CD4-positive, CD25-positive, alpha-beta regulatory T cell (primary cell): Measurements from ENCODE around the gene BCAP31. TPM values are rescaled to one million over a fixed set of nuclear protein-coding genes. Genes with fewer than 3 reads are reported as not detected.
"Not testable (repeated sequence)": the region's sequence is repeated elsewhere in the genome, so short reads cannot be mapped to it uniquely, and the experiment has no call there.

ENCODE experiments used
- ATAC-seq, 2 donors: fragments of 150-1000 bp; cut with Tn5 transposase; one replicate each; pipeline ENCODE4 v1.10.0; 2021; ENCODE audit warnings: low read depth in 2 of 2, moderate number of reproducible peaks in 2 of 2, moderate library complexity in 1 of 2
- DNase-seq, 3 donors: peaks; one replicate each; pipeline versions ENCODE4 v3.0.0 to v3.0.0-alpha.2; 2012 to 2022; ENCODE audit warnings: mixed read lengths in 1 of 3
- H3K27ac ChIP-seq: one replicate; pipeline ENCODE4 v1.7.0; 2013; ENCODE audit warnings: mild to moderate bottlenecking, low read length; ENCODE audit not compliant: insufficient read depth, poor library complexity, severe bottlenecking
- H3K27me3 ChIP-seq: one replicate; pipeline ENCODE4 v1.7.0; 2013; ENCODE audit warnings: low read length; ENCODE audit not compliant: control insufficient read depth, insufficient read depth
- H3K36me3 ChIP-seq: one replicate; pipeline ENCODE4 v1.7.0; 2013; ENCODE audit warnings: mild to moderate bottlenecking, low read length, moderate library complexity; ENCODE audit not compliant: control insufficient read depth, insufficient read depth
- H3K4me1 ChIP-seq: 2 replicates; pipeline ENCODE4 v1.7.0; 2013; ENCODE audit warnings: mild to moderate bottlenecking, low read length; ENCODE audit not compliant: insufficient read depth, control insufficient read depth, poor library complexity, severe bottlenecking
- H3K4me3 ChIP-seq: one replicate; pipeline ENCODE4 v1.7.0; 2013; ENCODE audit warnings: low read depth, mild to moderate bottlenecking, low read length, moderate library complexity
- H3K9me3 ChIP-seq, 2 experiments: 1 replicate in 1 of 2; 2 replicates in 1 of 2; pipeline ENCODE4 v1.7.0; 2013; ENCODE audit warnings: low read length in 2 of 2, mild to moderate bottlenecking in 1 of 2, moderate library complexity in 1 of 2; ENCODE audit not compliant: control insufficient read depth in 2 of 2
- H3K27ac Mint-ChIP-seq, 3 donors: one replicate each; pipeline ENCODE4 v1.8.0; 2020 to 2022; ENCODE audit warnings: mild to moderate bottlenecking in 3 of 3, mixed read lengths in 3 of 3, moderate library complexity in 2 of 3
- H3K27me3 Mint-ChIP-seq: one replicate; pipeline ENCODE4 v1.8.0; 2022; ENCODE audit warnings: mild to moderate bottlenecking, mixed read lengths
- H3K36me3 Mint-ChIP-seq: one replicate; pipeline ENCODE4 v1.8.0; 2020; ENCODE audit warnings: mixed read lengths
- H3K4me1 Mint-ChIP-seq, 4 donors: one replicate each; pipeline ENCODE4 v1.8.0; 2020 to 2022; ENCODE audit warnings: mixed read lengths in 4 of 4, mild to moderate bottlenecking in 1 of 4
- H3K4me3 Mint-ChIP-seq, 4 donors: one replicate each; pipeline ENCODE4 v1.8.0; 2020 to 2022; ENCODE audit warnings: mild to moderate bottlenecking in 4 of 4, mixed read lengths in 4 of 4, moderate library complexity in 3 of 4
- H3K9me3 Mint-ChIP-seq, 7 donors: one replicate each; pipeline ENCODE4 v1.8.0; 2020 to 2022; ENCODE audit warnings: mixed read lengths in 7 of 7, mild to moderate bottlenecking in 3 of 7, moderate library complexity in 2 of 7
- polyA plus RNA-seq, 4 donors: library from polyadenylated mRNA; unstranded; fragments of 300-500 nt; fragmentation: Illumina TruSeq; gene quantifications; one replicate each; pipeline ENCODE4 v1.2.3, GENCODE V29; 2021
- total RNA-seq: library from RNA; stranded (reverse); gene quantifications from one replicate; pipeline ENCODE4 v1.2.3, GENCODE V29; 2022

Gene BCAP31
- total and polyA plus RNA-seq, 5 donors from 2014 or later, result 99.9 to 318 (median 269) TPM

DNA sequence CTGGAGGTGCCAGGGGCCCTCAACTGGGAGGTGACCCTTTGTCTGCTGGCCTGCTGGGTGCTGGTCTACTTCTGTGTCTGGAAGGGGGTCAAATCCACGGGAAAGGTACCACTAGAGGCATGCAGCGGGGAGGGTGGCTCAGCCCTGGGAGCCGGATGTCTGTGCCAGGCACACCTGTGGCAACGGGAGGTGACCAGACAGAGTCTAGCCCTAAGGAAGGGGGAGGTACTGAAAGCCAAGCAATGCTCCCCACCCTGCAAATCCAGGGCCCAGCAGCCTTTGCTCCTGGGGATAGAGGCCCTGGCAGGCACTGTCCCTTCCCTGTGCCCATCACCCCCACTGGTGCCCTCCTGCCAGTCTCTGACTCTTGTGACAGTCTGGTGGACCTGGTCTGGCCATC lies 32.2 kb downstream of the BCAP31 start:
- Mint-ChIP-seq H3K4me3 (no peak overlapping the region), H3K9me3 (no peaks in the 10 kb centered on the region), H3K27me3 (peaks cover 8% of the 10 kb centered on the region), H3K4me1 (peaks cover 0 to 2% (median 0%) of the 10 kb centered on the region in 4 donors), H3K27ac (no peak overlapping the region), H3K36me3 (no peaks in the 10 kb centered on the region)
- H3K36me3 ChIP-seq, result no peaks in the 10 kb centered on the region
- peaks cover 4% of the 10 kb centered on the region for H3K4me1 ChIP-seq
- no peak overlapping the region for H3K27ac ChIP-seq
- H3K4me3 ChIP-seq, result no peak overlapping the region
- DNase-seq, result no peak
- ATAC-seq, result no peak
- H3K27me3 ChIP-seq, result no peaks in the 10 kb centered on the region
- H3K9me3 ChIP-seq, result no peaks in the 10 kb centered on the region

GRCh38 chrX:153691032-153691827 lies 33.0 kb downstream of the BCAP31 start:
- not testable (repeated sequence) for H3K4me3 ChIP-seq, H3K4me1 ChIP-seq, H3K27ac Mint-ChIP-seq, H3K27ac ChIP-seq, DNase-seq, H3K36me3 ChIP-seq, ATAC-seq, H3K27me3 ChIP-seq, H3K36me3 Mint-ChIP-seq, H3K4me1 Mint-ChIP-seq, H3K9me3 Mint-ChIP-seq, H3K9me3 ChIP-seq
- H3K4me3 Mint-ChIP-seq, result peak overlapping the region in 1 of 4 donors; percentile 65
- H3K27me3 Mint-ChIP-seq, result peaks cover 13% of the 10 kb centered on the region

GRCh38 chrX:153690466-153690865 lies 33.7 kb downstream of the BCAP31 start:
- Histone ChIP-seq H3K9me3 (no peaks in the 10 kb centered on the region), H3K4me3 (no peak overlapping the region), H3K4me1 (peaks cover 4% of the 10 kb centered on the region), H3K27me3 (no peaks in the 10 kb centered on the region), H3K36me3 (no peaks in the 10 kb centered on the region), H3K27ac (no peak overlapping the region)
- Mint-ChIP-seq H3K9me3 (peaks cover 0 to 2% (median 0%) of the 10 kb centered on the region in 7 donors), H3K4me1 (peaks cover 0 to 2% (median 0%) of the 10 kb centered on the region in 4 donors), H3K27me3 (peaks cover 13% of the 10 kb centered on the region), H3K36me3 (no peaks in the 10 kb centered on the region), H3K27ac (no peak overlapping the region), H3K4me3 (no peak overlapping the region)
- no peak for DNase-seq
- no peak for ATAC-seq

GRCh38 chrX:153689654-153690465 lies 34.3 kb downstream of the BCAP31 start:
- Mint-ChIP-seq H3K27ac (no peak overlapping the region), H3K4me3 (peak overlapping the region in 1 of 4 donors; percentile 27), H3K9me3 (peaks cover 0 to 2% (median 0%) of the 10 kb centered on the region in 7 donors), H3K27me3 (peaks cover 13% of the 10 kb centered on the region), H3K36me3 (no peaks in the 10 kb centered on the region), H3K4me1 (peaks cover 0 to 2% (median 0%) of the 10 kb centered on the region in 4 donors)
- peaks cover 4% of the 10 kb centered on the region for H3K4me1 ChIP-seq
- H3K27me3 ChIP-seq, result no peaks in the 10 kb centered on the region
- ATAC-seq (no peak), DNase-seq (no peak)
- H3K36me3 ChIP-seq, result no peaks in the 10 kb centered on the region
- H3K9me3 ChIP-seq, result no peaks in the 10 kb centered on the region
- no peak overlapping the region for H3K27ac ChIP-seq
- H3K4me3 ChIP-seq, result no peak overlapping the region

- ATAC-seq, result no peak
- H3K27ac Mint-ChIP-seq, result no peak overlapping the region
- Histone ChIP-seq H3K36me3 (no peaks in the 10 kb centered on the region), H3K27ac (no peak overlapping the region), H3K4me3 (no peak overlapping the region), H3K9me3 (no peaks in the 10 kb centered on the region), H3K27me3 (no peaks in the 10 kb centered on the region), H3K4me1 (peaks cover 4% of the 10 kb centered on the region)
- H3K36me3 Mint-ChIP-seq, result no peaks in the 10 kb centered on the region
- peaks cover 0 to 2% (median 0%) of the 10 kb centered on the region in 4 donors for H3K4me1 Mint-ChIP-seq
- H3K4me3 Mint-ChIP-seq, result no peak overlapping the region
- DNase-seq, result no peak
- H3K27me3 Mint-ChIP-seq, result peaks cover 13% of the 10 kb centered on the region
- H3K9me3 Mint-ChIP-seq, result peaks cover 0 to 2% (median 0%) of the 10 kb centered on the region in 7 donors
These were observed 35.1 kb downstream of the BCAP31 start for GRCh38 chrX:153688911-153689590.

DNA sequence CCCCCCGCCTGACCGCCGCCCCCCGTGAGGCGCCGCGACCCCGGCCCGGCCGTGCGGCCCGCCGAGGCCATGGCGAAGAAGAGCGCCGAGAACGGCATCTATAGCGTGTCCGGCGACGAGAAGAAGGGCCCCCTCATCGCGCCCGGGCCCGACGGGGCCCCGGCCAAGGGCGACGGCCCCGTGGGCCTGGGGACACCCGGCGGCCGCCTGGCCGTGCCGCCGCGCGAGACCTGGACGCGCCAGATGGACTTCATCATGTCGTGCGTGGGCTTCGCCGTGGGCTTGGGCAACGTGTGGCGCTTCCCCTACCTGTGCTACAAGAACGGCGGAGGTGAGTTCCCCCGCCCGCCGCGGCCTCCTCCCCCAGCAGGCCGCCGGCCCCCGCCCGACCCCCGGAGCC lies 35.7 kb downstream of the BCAP31 start:
- Mint-ChIP-seq H3K27me3 (peaks cover 13% of the 10 kb centered on the region), H3K36me3 (no peaks in the 10 kb centered on the region), H3K4me3 (no peak overlapping the region), H3K4me1 (peaks cover 0 to 2% (median 0%) of the 10 kb centered on the region in 4 donors), H3K27ac (no peak overlapping the region), H3K9me3 (peaks cover 0 to 3% (median 0%) of the 10 kb centered on the region in 7 donors)
- no peak overlapping the region for H3K4me3 ChIP-seq
- H3K4me1 ChIP-seq, result peaks cover 4% of the 10 kb centered on the region
- H3K27me3 ChIP-seq, result no peaks in the 10 kb centered on the region
- ATAC-seq (no peak), DNase-seq (no peak)
- no peak overlapping the region for H3K27ac ChIP-seq
- H3K9me3 ChIP-seq, result no peaks in the 10 kb centered on the region
- H3K36me3 ChIP-seq, result no peaks in the 10 kb centered on the region

GRCh38 chrX:153688071-153688470 lies 36.1 kb downstream of the BCAP31 start:
- H3K9me3 ChIP-seq, result no peaks in the 10 kb centered on the region
- Mint-ChIP-seq H3K9me3 (peaks cover 0 to 3% (median 0%) of the 10 kb centered on the region in 7 donors), H3K27ac (no peak overlapping the region), H3K36me3 (no peaks in the 10 kb centered on the region), H3K4me3 (no peak overlapping the region), H3K4me1 (peaks cover 0 to 2% (median 0%) of the 10 kb centered on the region in 4 donors), H3K27me3 (peaks cover 13% of the 10 kb centered on the region)
- no peak overlapping the region for H3K4me3 ChIP-seq
- H3K27ac ChIP-seq, result no peak overlapping the region
- DNase-seq (no peak), ATAC-seq (peak in 1 of 2 donors; percentile 29)
- H3K27me3 ChIP-seq, result no peaks in the 10 kb centered on the region
- H3K36me3 ChIP-seq, result no peaks in the 10 kb centered on the region
- peaks cover 4% of the 10 kb centered on the region for H3K4me1 ChIP-seq
